GM04503 (cell line): Measurements from ENCODE around the gene COMP.
"Not testable (repeated sequence)": the region's sequence is repeated elsewhere in the genome, so short reads cannot be mapped to it uniquely, and the experiment has no call there.

Experiments
- DNase-seq: peaks from one replicate; pipeline ENCODE4 v3.0.0-alpha.2; 2012; ENCODE audit warnings: low read depth

COMP gene

DNA sequence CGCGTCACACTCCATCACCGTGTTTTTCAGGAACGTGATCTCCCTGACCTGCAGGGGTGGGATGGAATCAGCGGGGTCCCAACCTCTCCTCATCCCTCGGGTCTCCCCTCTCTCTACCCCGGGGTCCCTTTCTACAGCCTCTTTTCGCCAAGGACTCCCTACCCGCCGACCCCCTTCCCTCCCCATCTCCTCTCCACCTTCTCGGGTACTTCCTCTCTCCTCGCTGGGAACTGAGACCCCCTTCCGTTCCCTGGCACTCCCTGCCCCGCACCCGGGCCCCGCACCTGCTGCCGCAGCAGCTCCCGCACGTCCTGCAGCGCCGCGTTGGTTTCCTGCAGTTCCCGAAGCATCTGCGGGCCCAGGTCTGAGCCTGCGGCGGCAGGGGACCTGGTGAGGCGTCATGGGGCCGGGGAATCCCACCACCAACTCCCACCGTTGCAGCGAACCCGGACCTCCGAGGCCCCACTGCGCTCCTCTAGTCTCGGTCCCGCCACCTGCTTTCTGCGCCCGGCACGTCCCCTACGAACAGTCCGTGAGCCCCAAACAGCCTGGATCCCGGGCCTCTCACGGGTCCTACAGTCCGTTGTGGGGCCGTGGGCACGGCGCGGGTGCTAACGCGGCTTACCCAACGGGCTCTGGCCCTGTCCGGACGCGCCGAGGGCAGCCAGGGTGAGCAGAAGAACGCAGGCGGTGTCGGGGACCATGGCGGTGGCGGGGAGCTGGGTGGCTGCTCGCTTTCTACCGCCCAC, at the start of gene COMP:
Gene COMP, minus strand, starts transcription at position 740 of the 749 bp plus-strand sequence. Its CDS starts 36 bp downstream, at position 704.
- no peak for DNase-seq

DNA sequence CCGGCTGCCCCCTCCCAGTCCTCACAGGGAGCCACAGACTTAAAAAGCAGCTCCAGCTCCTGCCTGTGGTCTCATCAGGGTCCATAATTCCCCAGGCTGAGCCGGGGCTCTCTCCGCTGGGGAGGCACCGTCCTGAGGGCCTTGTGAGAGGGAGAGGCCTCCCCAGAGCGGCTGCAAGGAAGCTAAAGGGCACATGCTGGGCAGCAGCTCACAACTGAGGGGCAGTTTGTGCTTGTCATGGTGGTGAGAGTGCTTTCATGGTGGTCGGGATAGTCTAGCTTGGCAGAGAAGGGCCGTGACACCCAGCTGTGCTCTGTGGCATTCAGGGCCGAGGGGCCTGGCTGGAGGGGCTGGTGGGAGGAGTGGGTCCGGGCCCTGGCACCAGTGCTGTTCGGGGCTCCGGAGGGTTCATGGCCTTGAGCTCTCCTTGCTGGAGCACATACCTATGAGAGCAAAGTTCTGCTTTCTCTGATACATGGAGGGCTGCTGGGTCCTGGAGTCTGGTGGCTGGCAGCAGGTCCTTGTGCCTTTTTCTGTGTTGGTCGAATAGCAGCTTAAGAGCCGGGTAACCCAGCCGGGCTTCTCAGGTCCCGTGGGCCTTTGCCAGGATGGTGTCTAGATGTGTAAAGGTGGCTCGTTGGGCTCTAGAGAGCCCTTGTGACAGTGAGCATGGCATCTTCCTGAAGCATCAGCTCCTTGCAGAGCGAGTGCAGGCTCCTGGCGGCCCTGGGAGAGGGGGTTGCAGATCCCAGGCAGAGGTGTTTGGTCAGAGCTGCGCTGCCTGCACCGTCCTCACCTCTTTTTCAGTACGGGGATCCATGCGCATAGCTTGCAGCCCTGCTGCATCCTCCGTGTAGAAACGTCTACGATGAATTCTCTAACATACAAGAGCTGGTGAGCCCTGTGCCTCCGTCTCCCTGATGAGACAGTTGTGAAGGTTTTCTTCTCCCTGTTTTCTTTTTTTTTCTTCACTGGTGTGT, 49.5 kb upstream of the COMP start:
- no peak for DNase-seq

DNA sequence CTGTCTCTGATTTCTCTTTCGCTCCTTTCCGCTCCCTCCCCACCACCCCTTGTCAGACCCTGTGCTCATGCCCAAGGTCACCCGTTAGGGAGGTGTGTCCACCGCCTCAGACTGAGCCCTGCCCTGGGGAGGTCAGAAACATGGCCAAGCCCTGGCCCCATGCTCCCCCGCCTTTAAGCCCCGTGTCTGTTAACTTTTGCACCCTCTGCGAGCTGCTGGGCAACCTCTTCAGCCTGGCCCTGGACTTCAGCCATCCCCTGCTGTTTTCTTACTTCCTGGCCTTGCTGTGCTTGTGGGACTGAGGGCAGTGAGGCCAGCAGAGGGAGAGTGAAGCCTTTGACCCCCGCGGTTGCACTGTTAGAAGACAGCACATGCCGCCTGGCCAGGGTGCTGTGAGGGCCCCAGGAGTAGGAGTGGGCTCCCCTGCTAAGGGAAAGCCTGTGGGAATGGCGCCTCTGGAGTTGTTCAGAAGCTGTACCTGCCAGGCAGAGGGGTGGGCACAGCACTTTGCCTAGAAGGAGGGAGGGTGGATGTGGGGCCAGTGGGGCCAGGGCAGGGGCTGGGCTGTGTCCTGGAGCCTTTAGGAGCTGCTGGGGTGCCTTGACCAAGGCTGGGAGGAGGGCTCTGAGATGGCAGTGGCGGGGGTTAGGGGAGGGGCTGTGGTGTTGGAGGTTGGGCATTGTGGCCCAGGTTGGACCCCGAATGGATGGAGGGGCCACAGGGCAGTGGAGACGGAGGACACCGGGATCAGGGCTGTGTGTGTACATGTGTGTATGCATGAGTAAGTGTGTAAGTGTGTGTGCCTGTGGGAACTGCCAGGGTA, 48.6 kb upstream of the COMP start:
- no peak for DNase-seq

DNA sequence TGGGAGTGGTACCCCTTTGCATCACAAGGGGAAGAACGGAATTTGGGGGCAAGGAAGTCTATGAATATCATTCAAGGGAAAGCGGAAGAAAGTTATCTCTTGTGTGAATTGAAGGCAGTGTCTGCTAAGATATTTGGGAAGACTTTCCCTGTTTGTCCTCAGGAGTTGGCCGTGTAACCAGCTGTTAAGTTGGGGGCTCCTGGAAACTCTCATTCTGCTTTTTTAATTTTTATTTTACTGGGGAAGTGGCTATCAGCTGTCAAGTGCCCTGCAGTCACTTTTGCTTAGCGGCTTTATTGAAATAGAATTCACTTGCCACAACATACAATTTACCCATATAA, 43.5 kb upstream of the COMP start:
- no peak for DNase-seq

DNA sequence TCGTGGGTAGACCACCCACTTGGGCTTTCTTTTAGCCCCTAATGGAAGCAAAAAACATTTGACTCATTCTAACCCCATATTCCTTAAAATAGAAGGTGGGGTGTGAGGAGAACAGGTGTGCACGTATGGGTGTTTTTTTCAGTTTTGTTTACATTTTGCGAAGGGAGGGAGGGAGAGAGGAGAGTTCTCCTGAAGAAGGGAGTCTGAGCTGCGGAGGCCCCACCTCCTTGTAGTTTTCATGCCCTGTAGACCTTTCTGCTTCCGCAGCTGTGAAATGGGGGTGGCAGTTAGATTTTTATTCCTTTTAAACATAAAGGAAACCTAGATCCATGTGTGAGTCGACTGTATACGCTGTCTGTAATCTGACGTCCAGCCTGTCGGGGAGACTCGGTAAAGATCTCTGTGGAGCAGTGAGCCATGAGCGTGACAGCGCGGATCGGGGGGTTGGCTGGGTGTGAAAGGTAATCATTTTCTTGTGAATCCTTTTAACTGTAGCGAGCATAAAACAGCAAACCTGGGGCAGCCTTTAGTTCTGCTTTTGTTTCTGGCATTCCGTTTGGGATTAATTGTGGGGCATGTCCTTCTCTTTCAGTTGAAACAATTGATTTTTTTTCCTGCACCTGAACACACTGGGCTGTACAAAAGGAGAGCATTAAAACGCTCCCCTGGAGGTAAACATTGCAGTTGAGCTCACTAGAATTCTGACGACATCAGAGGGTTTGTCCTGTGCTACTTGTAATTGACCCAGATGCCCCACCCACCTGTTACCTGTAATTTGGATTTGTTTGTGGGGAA, 42.9 kb upstream of the COMP start:
- DNase-seq, result no peak

DNA sequence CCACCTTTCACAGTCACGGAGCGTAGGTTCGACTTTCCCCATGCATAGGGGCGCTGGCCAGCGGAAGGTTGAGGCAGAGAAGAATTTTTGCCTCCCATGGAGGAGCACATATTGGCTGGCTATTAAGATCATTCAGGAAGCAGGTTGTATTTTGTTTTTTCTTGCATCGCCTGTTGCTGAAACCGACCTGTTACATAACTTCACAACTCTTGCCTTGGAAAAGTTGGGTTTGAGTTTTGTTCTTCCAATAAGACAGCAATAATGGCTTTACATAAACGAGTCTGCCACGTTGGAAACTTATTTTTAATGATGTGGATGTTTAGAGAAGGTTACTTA, 42.0 kb upstream of the COMP start:
- DNase-seq, result no peak

DNA sequence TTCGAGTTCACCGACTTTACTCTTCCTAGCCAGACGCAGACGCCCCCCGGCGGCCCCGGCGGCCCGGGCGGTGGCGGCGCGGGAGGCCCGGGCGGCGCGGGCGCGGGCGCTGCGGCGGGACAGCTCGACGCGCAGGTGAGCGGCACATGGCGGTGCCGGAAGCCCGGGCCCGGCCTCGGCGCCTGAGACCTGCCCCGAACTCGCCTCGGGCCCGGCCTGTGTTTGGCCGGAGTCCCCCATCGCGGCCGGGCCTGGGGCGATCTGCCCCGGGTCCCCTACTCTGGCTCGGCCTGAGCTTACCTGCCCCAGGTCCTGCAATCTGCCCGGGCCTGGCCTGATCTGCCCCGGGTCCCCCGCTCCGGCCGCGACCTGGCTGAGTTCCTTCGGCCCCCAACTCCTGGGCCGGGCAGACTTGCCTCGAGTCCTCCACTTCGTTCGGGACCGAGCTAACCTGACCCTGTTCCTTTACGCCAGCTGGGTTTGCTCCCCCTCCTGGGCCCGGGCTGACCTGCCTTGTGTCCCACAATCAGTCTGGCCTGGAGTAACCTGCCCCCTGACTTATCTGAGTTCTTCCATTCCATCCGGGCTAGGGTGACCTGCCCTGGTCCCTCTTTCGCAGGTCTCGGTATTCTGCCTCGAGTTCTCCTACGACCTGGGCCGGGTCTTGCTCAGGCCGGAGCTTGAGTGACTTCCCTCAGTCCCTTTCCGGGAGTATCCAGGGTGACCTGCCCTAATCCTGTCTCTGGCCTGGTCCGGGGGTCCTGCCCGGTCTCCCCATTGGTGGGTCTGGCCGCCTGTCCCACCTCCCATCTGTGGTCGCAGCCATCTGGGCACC, 41.4 kb upstream of the COMP start:
- no peak for DNase-seq

DNA sequence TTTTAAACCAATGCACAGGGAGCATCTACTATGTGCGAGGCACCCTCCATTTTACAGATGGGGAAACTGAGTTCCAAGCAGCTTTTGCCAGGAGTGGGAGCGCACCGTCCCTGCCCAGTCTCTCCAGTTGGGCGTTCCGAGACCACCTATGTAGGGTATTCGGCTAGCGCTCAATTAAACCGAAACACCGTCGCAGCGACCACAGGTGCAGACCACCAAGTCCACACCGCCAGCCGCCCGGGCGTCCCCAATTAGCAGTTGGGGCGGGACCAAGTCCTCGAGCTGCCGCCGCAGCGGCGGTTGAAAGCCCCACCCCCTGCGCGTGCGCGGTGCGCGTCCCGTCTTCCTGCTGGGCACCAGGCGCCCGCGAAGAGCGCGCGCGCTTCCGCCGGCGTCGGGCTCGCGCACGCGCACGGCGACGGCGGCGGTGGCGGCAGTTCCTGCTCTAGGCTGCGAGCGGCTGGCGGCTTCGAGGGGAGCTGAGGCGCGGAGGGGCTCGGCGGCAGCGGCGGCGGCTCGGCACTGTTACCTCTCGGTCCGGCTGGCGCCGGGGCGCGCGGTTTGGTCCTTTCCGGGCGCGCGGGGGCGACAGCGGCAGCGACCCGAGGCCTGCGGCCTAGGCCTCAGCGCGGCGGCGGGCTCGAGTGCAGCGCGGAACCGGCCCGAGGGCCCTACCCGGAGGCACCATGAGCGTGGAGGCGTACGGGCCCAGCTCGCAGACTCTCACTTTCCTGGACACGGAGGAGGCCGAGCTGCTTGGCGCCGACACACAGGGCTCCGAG, 40.6 kb upstream of the COMP start, which contains the start of gene UPF1:
Gene UPF1, plus strand, starts transcription at position 436 of the 782 bp plus-strand sequence. Its CDS starts 251 bp downstream, at position 687.
- DNase-seq, result peak; percentile 30

DNA sequence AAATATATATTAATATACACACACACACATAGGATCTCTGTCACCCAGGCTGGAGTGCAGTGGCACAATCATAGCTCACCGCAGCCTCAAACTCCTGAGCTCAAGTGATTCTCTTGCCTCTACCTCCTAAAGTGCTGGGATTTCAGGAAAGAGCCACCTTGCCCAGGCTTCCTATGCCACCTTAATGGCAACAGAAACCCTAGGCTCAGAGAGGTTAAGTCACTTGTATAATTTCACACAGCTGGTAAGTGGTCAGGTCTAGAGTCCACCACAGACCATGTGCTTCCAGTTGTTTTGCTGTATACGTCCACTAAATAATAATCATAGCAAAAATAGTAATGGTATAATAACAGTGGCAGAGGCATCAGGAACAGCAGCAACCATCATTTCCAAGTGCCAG, 39.4 kb upstream of the COMP start:
- DNase-seq, result no peak

DNA sequence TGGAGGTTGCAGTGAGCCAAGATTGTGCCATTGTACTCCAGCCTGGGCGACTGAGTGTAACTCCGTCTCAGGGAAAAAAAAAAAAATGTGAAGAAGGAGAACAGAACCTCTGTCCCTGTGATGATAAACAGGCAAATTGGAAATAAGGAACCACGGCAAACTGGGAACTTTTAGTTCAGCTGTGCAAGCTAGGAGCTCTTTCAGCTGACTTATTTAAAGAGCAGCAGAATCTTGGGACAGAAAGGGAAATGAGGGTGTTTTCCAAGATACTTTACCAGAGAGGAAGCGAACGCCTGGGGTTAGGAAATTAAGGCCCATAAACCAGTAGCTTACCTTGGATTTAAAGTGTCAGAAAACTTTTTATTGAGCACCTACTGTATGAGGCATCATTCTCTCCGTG, 37.7 kb upstream of the COMP start:
- DNase-seq, result no peak

DNA sequence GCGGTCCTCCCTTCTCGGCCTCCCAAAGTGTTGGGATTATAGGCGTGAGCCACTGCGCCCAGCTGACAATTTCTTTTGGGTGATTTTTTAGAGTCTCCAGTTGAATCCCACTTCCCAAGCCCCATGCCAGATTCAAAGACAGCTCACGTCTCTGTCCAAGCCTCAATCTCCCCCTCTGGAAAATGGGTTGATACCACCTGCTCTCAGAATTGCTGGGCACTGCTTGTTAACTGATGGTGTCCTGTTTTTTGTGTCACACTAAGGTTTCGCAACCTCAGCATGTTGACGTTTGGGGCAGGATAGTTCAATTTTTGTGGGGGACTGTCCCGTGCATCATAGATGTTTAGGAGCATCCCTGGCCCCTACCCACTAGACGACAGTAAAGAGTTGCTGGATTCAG, 26.5 kb upstream of the COMP start:
- DNase-seq, result no peak

DNA sequence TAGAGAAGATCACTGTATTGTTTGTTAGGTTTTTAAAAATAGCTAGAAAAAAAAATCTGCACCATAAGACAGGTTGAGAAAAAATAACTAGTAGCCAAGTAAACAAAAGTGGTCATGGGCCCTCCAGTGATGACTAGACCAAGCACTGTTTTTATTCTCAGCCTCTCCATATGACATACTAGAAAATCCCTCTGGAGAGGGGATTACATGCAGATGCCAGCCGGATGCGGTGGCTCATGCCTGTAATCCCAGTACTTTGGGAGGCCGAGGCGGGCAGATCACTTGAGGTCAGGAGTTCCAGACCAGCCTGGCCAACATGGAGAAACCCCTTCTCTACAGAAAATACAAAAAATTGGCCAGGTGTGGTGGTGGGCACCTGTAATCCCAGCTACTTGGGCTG, 25.5 kb upstream of the COMP start:
- DNase-seq, result not testable (repeated sequence)

DNA sequence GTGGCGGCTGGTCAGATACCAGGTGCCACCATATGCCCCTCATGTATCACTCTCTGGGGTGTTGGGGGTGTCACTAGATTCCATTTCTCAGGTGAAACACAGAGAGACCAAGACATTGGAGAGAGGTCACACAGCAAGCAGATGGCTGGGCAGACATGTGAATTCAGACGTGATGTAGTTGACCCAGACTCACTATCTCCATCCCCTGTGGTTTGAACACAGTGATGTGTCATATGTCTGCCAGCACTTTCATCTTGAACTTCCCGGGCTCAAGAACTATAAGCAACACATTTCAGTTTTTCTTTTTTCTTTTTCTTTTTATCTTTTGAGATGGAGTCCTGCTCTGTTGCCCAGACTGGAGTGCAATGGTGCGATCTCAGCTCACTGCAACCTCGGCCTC, 24.6 kb upstream of the COMP start:
- DNase-seq, result no peak

DNA sequence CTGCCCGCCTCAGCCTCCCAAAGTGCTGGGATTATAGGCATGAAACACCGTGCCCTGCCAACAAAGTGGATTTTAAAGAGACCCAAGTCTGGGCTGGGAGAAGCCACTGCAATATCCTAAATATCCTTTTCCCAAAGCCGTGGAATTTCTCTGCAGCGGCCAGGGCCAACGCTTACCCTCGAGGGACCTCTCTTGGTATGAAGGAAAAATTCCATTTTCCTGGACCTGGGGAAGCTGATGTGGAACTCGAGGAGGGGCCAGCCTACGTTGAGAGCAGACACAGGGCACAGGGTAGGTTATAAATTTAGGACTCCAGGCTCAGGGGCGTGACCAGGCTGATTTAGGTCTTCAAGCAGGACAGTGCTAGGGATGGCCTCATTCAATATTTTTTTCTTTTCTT, 23.0 kb upstream of the COMP start:
- DNase-seq, result no peak

DNA sequence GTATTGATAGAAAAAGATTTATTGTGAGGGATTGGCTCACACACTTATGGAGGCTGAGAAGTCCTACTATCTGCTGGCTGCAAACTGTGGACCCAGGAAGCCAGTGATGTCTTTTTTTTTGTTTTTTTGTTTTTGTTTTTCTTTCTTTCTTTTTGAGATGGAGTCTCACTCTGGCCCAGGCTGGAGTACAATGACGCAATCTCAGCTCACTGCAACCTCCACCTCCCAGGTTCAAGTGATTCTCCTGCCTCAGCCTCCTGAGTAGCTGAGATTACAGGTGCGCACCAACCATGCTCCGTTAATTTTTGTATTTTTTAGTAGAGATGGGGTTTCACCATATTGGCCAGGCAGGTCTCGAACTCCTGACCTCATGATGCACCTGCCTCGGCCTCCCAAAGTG, 20.5 kb upstream of the COMP start:
- DNase-seq, result not testable (repeated sequence)

DNA sequence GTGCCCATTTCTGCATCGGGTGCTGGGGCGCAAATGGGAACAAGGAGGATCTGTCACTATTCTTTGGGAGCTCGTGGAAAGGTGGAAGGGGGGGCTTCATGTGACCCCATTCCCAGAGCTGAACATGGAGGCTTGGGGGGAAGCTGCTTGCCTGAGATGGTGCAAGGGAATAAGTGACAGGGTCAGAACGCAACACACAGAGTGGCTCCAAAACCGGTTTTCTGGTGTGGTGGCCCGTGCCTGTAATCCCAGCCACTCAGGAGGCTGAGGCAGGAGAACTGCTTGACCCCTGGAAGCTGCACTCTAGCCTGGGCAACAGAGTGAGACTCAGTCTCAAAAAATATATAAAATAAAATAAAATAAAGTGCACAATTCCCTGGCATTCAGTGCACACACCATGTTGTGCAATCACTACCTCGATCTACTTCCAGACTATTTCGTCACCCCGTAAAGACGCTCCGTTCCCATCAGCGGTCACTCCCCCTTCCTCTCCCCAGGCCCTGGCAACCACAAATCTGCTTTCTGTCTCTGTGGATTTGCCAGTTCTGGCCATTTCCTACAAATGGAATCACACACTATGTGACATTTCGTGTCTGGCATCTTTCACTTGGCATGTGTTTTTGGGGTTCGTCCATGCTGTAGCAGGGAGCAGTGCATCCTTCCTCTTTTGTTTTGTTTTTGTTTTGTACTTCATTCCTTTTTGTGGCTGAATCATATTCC, 18.2 kb upstream of the COMP start:
- peak; percentile 90 for DNase-seq

DNA sequence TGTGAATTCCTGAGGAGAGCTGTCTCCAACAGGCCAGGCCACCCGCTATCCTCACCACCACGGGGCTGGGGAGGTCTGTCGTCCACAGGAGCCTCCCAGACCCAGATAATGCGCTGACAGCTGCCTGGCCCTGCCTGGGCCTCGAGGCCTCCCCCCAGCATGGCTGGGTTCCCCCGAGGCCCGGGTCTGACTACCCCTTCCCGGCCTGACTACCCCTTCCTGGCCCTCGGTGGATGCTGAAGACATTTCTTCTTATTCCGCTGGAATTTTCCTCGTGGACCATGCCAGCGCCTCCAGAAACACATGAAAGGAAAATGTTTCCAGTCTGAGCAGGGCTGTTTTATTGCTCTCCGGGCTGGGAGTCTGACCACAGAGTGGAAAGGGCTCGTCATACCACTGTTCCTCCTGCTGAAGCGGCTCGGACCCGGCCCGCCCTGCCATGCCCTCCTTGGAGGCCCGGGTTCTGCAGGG, 16.8 kb upstream of the COMP start:
- peak; percentile 69 for DNase-seq

DNA sequence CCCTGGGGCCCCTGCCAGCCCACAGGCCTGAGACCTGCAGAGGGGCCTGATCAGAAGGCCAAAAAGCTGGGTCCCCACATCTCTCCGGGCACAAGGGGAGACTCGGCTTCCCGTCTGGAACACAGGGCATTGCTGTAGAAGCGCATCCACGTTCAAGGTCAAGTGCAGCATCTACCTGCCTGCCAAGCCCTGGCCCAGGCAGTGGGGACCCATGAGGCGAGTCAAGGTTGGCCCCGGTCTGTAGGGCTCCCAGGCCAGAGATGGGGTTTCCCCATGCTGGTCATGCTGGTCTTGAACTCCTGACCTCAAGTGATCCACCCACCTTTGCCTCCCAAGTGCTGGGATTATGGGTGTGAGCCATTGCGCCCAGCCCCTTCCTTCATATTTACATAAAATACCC, 13.5 kb upstream of the COMP start:
- no peak for DNase-seq

DNA sequence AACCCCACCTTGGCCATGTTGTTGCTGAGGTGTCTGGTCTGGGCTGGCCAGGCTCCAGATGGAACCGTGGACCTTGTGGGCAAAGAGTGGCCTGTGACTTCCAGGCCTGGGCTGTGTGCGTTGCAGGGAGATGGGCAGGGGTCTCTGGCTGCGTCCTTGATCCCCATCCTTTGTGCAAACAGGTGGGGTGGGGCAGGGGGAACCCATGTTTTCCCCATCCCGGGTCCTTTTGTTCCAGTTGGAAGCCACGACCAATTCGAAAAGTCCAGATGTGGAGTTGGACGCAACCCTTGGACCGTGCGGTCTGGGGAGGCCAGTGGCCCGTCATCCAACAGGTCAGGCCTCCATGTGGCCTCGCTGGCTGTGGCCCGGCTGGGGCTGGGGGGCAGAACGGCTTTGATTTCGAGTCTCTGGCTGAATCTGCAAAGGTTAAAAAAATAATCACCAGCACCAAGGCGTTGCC, 13.1 kb upstream of the COMP start:
- no peak for DNase-seq
